ENCODE data around the gene IFIT1B.
"Not testable (repeated sequence)": the region's sequence is repeated elsewhere in the genome, so short reads cannot be mapped to it uniquely, and the experiment has no call there.

DNA sequence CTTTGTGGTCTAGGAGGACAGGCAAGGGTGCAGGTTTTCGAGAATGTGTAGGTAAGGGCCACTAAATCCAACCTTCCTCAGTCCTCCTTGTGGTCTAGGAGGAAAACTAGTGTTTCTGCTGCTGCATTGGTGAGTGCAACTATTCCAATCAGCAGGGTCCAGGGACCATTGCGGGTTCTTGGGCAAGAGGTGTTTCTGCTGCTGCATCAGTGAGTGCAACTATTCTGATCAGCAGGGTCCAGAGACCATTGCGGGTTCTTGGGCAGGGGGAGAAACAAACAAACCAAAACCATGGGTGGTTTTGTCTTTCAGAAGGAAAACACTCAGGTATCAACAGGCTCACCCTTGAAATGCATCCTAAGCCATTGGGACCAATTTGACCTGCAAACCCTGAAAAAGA, 29.9 kb downstream of the IFIT1B start:
- not testable (repeated sequence) for TF ChIP-seq POLR2A, POLR2AphosphoS5, TAF1 (IDR thresholded peaks at IDR 0.05; ENCODE audit: low read depth, low read length)
